CD14-positive monocyte (primary cell): ENCODE results near the gene CDO1. TPM values are rescaled to one million over a fixed set of nuclear protein-coding genes. Genes with fewer than 3 reads are reported as not detected.

ENCODE experiments used
- DNase-seq, 3 donors: peaks; one replicate each; pipeline ENCODE4 v3.0.0-alpha.2; 2011 to 2022
- H2AFZ ChIP-seq: 2 replicates; pipeline ENCODE4 v1.6.0; 2012; ENCODE audit warnings: mild to moderate bottlenecking, low read depth, low read length, inconsistent platforms; ENCODE audit not compliant: insufficient read depth, poor library complexity, severe bottlenecking
- H3K27ac ChIP-seq, 2 donors: 1 replicate in 1 of 2; 2 replicates in 1 of 2; pipeline ENCODE4 v1.5.1; 2012 to 2013; ENCODE audit warnings: low read length in 2 of 2, control low read depth in 1 of 2, inconsistent platforms in 1 of 2, low read depth in 1 of 2, mild to moderate bottlenecking in 1 of 2
- H3K27me3 ChIP-seq, 2 donors: one replicate each; pipeline versions ENCODE4 v1.6.0 to v1.6.1; 2011 to 2013; ENCODE audit warnings: low read length in 2 of 2; ENCODE audit not compliant: control insufficient read depth in 2 of 2, insufficient read depth in 2 of 2
- H3K36me3 ChIP-seq, 2 donors: replicated peaks in 1 of 2; 1 replicate in 1 of 2; 2 replicates in 1 of 2; pipeline versions ENCODE4 v1.5.1 to v1.6.1; 2012 to 2013; ENCODE audit warnings: low read length in 2 of 2, control low read depth in 1 of 2, inconsistent platforms in 1 of 2, mild to moderate bottlenecking in 1 of 2; ENCODE audit not compliant: insufficient read depth in 2 of 2, control insufficient read depth in 1 of 2
- H3K4me1 ChIP-seq, 2 donors: 1 replicate in 1 of 2; 2 replicates in 1 of 2; pipeline versions ENCODE4 v1.5.1 to v1.6.1; 2012 to 2013; ENCODE audit warnings: low read length in 2 of 2, control low read depth in 1 of 2, inconsistent platforms in 1 of 2, mild to moderate bottlenecking in 1 of 2, moderate library complexity in 1 of 2; ENCODE audit not compliant: insufficient read depth in 2 of 2, control insufficient read depth in 1 of 2
- H3K4me2 ChIP-seq: replicated peaks from 2 replicates; pipeline ENCODE3; 2012; ENCODE audit warnings: low read length, moderate library complexity, mild to moderate bottlenecking; ENCODE audit not compliant: poor library complexity, severe bottlenecking; ENCODE audit errors: extremely low read depth
- H3K4me3 ChIP-seq, 3 experiments: fragments of 200-600 bp in 1 of 3; sonication (generic) in 1 of 3; replicated peaks in 1 of 3; 1 replicate in 2 of 3; 2 replicates in 1 of 3; pipeline ENCODE4 v1.5.1; 2011 to 2013; ENCODE audit warnings: low read length in 3 of 3, mild to moderate bottlenecking in 3 of 3, control low read depth in 2 of 3, low read depth in 2 of 3, inconsistent platforms in 1 of 3, moderate library complexity in 1 of 3
- H3K79me2 ChIP-seq: 2 replicates; pipeline ENCODE4 v1.6.0; 2012; ENCODE audit warnings: mild to moderate bottlenecking, control low read depth, inconsistent platforms, low read length, moderate library complexity; ENCODE audit not compliant: insufficient read depth
- H3K9ac ChIP-seq: 2 replicates; pipeline ENCODE4 v1.6.0; 2017; ENCODE audit warnings: low read length, mild to moderate bottlenecking; ENCODE audit not compliant: insufficient read depth, poor library complexity, severe bottlenecking
- H3K9me3 ChIP-seq, 2 donors: replicated peaks in 1 of 2; 1 replicate in 1 of 2; 2 replicates in 1 of 2; pipeline versions ENCODE4 v1.5.1 to v1.6.1; 2012 to 2013; ENCODE audit warnings: low read length in 2 of 2, control low read depth in 1 of 2; ENCODE audit not compliant: control insufficient read depth in 1 of 2, insufficient read depth in 1 of 2
- H4K20me1 ChIP-seq: 2 replicates; pipeline ENCODE4 v1.6.0; 2012; ENCODE audit warnings: mild to moderate bottlenecking, low read length, control low read depth, moderate library complexity; ENCODE audit not compliant: insufficient read depth
- H3K27ac Mint-ChIP-seq, 7 donors: one replicate each; pipeline ENCODE4 v1.8.0; 2020; ENCODE audit warnings: mild to moderate bottlenecking in 7 of 7, mixed read lengths in 7 of 7, moderate library complexity in 6 of 7, inconsistent platforms in 2 of 7
- H3K27me3 Mint-ChIP-seq, 3 donors: one replicate each; pipeline ENCODE4 v1.8.0; 2021 to 2022; ENCODE audit warnings: low read depth in 3 of 3, mild to moderate bottlenecking in 3 of 3, mixed read lengths in 3 of 3, moderate library complexity in 3 of 3, inconsistent platforms in 1 of 3
- H3K36me3 Mint-ChIP-seq, 2 donors: one replicate each; pipeline ENCODE4 v1.8.0; 2020; ENCODE audit warnings: mixed read lengths in 2 of 2, inconsistent platforms in 1 of 2, mild to moderate bottlenecking in 1 of 2
- H3K4me1 Mint-ChIP-seq: one replicate; pipeline ENCODE4 v1.8.0; 2020; ENCODE audit warnings: mild to moderate bottlenecking, mixed read lengths
- H3K4me3 Mint-ChIP-seq, 2 donors: one replicate each; pipeline ENCODE4 v1.8.0; 2020; ENCODE audit warnings: mild to moderate bottlenecking in 2 of 2, mixed read lengths in 2 of 2, moderate library complexity in 1 of 2
- H3K9me3 Mint-ChIP-seq, 7 donors: one replicate each; pipeline ENCODE4 v1.8.0; 2020 to 2022; ENCODE audit warnings: mixed read lengths in 7 of 7, mild to moderate bottlenecking in 6 of 7, moderate library complexity in 6 of 7, inconsistent platforms in 2 of 7
- WGBS: methylation state at CpG from one replicate; pipeline ENCODE4 v1.1.5; 2013; ENCODE audit warnings: missing lambda C conversion rate; ENCODE audit not compliant: insufficient coverage; 5-methylcytosine and 5-hydroxymethylcytosine counted together
- intact Hi-C, 2 donors: fragments of 100-400 bp; cut with micrococcal nuclease; formaldehyde crosslinking; loops; one replicate each; pipeline versions ENCODE4 v1.15.0 to v1.15.1; 2023
- polyA plus RNA-seq, 3 donors: library from polyadenylated mRNA; depleted of rRNA in 1 of 3; unstranded in 2 of 3; stranded (reverse) in 1 of 3; fragments of 300-500 nt in 2 of 3; fragments of >200 nt in 1 of 3; fragmentation: Illumina TruSeq in 2 of 3; gene quantifications; 1 replicate in 2 of 3; 2 replicates in 1 of 3; pipeline ENCODE4 v1.2.3, GENCODE V29; 2012 to 2021
- TF ChIP-seq, protein P1 (sequence below): fragments of 200-600 bp; IDR thresholded peaks from one replicate; pipeline ENCODE4 v1.8.0; 2022; ENCODE audit warnings: antibody characterized with exemption, mild to moderate bottlenecking

Gene CDO1
- polyA plus RNA-seq, 3 donors: not detected

DNA sequence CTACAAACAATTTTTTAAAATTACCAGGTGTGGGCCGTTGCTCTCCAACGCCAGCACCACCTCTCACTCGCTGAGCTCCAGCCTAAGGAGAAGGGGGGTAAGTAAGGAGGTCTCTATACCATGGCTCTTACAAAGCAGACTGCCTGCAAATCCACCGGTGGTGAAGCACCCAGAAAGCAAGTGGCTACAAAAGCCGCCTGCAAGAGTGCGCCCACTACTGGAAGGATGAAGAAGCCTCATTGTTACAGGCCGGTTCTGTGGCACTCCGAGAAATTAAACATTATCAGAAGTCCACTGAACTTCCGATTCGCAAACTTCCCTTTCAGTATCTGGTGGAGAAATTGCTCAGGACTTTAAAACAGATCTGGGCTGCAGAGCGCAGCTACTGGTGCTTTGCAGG is 46.0 kb downstream of the CDO1 start:
- intact Hi-C loops: no loop called here
- Mint-ChIP-seq H3K9me3 (peaks cover 0 to 2% (median 0%) of the 10 kb centered on the region in 7 donors), H3K4me1 (no peaks in the 10 kb centered on the region), H3K4me3 (no peak overlapping the region), H3K27me3 (peaks cover 0 to 3% (median 0%) of the 10 kb centered on the region in 3 donors), H3K27ac (no peak overlapping the region), H3K36me3 (no peaks in the 10 kb centered on the region)
- Histone ChIP-seq H3K4me2 (no peak overlapping the region), H3K9me3 (no peaks in the 10 kb centered on the region), H2AFZ (no peak overlapping the region), H3K27me3 (no peaks in the 10 kb centered on the region), H3K79me2 (no peaks in the 10 kb centered on the region), H3K27ac (no peak overlapping the region), H3K4me3 (no peak overlapping the region), H4K20me1 (no peaks in the 10 kb centered on the region), H3K9ac (no peak overlapping the region), H3K4me1 (no peaks in the 10 kb centered on the region), H3K36me3 (no peaks in the 10 kb centered on the region)
- DNase-seq: no peak
- WGBS: 61% methylated on average over 8 of the region's 11 CpGs
- TF ChIP-seq, protein P1, sequence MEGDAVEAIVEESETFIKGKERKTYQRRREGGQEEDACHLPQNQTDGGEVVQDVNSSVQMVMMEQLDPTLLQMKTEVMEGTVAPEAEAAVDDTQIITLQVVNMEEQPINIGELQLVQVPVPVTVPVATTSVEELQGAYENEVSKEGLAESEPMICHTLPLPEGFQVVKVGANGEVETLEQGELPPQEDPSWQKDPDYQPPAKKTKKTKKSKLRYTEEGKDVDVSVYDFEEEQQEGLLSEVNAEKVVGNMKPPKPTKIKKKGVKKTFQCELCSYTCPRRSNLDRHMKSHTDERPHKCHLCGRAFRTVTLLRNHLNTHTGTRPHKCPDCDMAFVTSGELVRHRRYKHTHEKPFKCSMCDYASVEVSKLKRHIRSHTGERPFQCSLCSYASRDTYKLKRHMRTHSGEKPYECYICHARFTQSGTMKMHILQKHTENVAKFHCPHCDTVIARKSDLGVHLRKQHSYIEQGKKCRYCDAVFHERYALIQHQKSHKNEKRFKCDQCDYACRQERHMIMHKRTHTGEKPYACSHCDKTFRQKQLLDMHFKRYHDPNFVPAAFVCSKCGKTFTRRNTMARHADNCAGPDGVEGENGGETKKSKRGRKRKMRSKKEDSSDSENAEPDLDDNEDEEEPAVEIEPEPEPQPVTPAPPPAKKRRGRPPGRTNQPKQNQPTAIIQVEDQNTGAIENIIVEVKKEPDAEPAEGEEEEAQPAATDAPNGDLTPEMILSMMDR: peak; percentile 32

GRCh38 chr5:115767424-115767823 is 49.0 kb downstream of the CDO1 start:
- no peaks in the 10 kb centered on the region for H3K79me2 ChIP-seq
- DNase-seq: no peak
- H3K4me2 ChIP-seq: no peak overlapping the region
- intact Hi-C loops: no loop called here
- H3K27me3 ChIP-seq: no peaks in the 10 kb centered on the region
- peaks cover 0 to 3% of the 10 kb centered on the region in 2 donors for H3K9me3 ChIP-seq
- peaks cover 0 to 1% (median 0%) of the 10 kb centered on the region in 3 donors for H3K27me3 Mint-ChIP-seq
- WGBS: no CpG with 5 or more reads among the region's 3 CpGs
- TF ChIP-seq, protein P1: no peak
- H3K4me3 ChIP-seq: no peak overlapping the region
- no peaks in the 10 kb centered on the region for H3K36me3 ChIP-seq
- no peak overlapping the region for H3K9ac ChIP-seq
- peaks cover 0 to 3% (median 0%) of the 10 kb centered on the region in 7 donors for H3K9me3 Mint-ChIP-seq
- no peaks in the 10 kb centered on the region for H3K4me1 Mint-ChIP-seq
- H3K27ac ChIP-seq: no peak overlapping the region
- H2AFZ ChIP-seq: no peak overlapping the region
- no peak overlapping the region for H3K4me3 Mint-ChIP-seq
- no peaks in the 10 kb centered on the region for H3K4me1 ChIP-seq
- H4K20me1 ChIP-seq: no peaks in the 10 kb centered on the region
- no peak overlapping the region for H3K27ac Mint-ChIP-seq
- H3K36me3 Mint-ChIP-seq: no peaks in the 10 kb centered on the region
